AML-193 (cell line): Measurements from ENCODE around the gene AP2A2.

Experiments used
- DNase-seq, 2 experiments: peaks; one replicate each; lab custom pipeline; 2025; lab: John Stamatoyannopoulos, UW

AP2A2 gene

GRCh38 chr11:996681-997080 is 71.0 kb downstream of the AP2A2 start:
- no peak for DNase-seq

- no peak for DNase-seq
Measured at GRCh38 chr11:997907-998306, 72.2 kb downstream of the AP2A2 start.

- no peak for DNase-seq
Measured at GRCh38 chr11:999009-999408, 73.3 kb downstream of the AP2A2 start.

GRCh38 chr11:1000357-1001278 is 74.9 kb downstream of the AP2A2 start:
- DNase-seq: no peak

- DNase-seq: no peak
Measured at GRCh38 chr11:1001617-1002405, 76.1 kb downstream of the AP2A2 start.

- DNase-seq: no peak
Measured at GRCh38 chr11:1002406-1002984, 76.8 kb downstream of the AP2A2 start.

GRCh38 chr11:1003159-1003558 is 77.5 kb downstream of the AP2A2 start:
- no peak for DNase-seq

GRCh38 chr11:1005928-1006327 is 80.3 kb downstream of the AP2A2 start:
- DNase-seq: no peak

- no peak for DNase-seq
Measured at GRCh38 chr11:1006762-1007161, 81.1 kb downstream of the AP2A2 start.

- no peak for DNase-seq
Measured at GRCh38 chr11:1007279-1007678, 81.6 kb downstream of the AP2A2 start.

- no peak for DNase-seq
Measured at GRCh38 chr11:1008001-1008802, 82.5 kb downstream of the AP2A2 start.

- no peak for DNase-seq
Measured at GRCh38 chr11:1008803-1009145, 83.1 kb downstream of the AP2A2 start.

GRCh38 chr11:1009371-1009770 is 83.7 kb downstream of the AP2A2 start:
- DNase-seq: no peak

GRCh38 chr11:1009991-1010390 is 84.3 kb downstream of the AP2A2 start:
- DNase-seq: no peak

GRCh38 chr11:1010551-1011319 is 85.1 kb downstream of the AP2A2 start:
- DNase-seq: no peak

- DNase-seq: no peak
Measured at GRCh38 chr11:1011320-1011698, 85.6 kb downstream of the AP2A2 start.

GRCh38 chr11:1012291-1012690 is 86.6 kb downstream of the AP2A2 start:
- DNase-seq: no peak

- DNase-seq: no peak
Measured at GRCh38 chr11:1012740-1013630, 87.3 kb downstream of the AP2A2 start.

GRCh38 chr11:1013631-1013935 is 87.9 kb downstream of the AP2A2 start:
- no peak for DNase-seq

GRCh38 chr11:1014276-1014675 is 88.6 kb downstream of the AP2A2 start:
- DNase-seq: no peak
